Left hindlimb (tissue), 1 donor: ENCODE results near the gene TRMT2A.

Experiments used
- DNase-seq: peaks from one replicate; pipeline ENCODE4 v3.0.0-alpha.2; 2018

TRMT2A gene

DNA sequence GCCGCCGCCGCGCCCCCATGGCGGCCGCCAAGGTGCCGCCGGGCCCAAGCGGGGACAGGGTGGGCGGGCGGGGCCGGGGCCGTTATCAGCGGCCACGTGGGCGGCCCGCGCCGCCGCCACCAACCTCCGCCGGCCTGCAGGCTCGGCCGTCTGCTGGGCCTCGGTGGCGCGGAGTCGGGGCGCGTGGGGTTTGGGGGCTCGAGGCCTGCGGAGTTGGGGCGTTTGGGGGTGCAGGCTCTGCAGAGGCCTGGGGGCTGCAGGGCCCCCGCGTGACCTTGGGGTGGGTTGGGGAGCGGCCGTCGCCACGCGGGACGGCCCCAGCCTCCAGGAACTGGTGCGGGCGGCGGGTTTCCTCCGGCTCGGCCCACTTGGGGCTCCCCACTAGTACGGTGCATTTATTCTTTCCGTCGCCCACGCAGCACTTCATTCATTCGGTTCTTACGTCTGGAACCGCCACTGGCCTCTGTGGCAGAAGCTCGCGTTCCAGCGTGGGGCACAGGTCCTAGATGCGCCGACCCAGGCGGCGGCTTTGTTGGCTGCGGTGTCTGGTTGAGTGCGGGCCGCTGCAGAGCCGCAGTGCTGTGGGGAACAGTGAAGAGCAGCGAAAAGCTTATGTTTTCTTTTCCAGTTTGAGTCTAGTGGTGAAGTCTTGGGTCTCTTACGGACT, 740 bp upstream of the TRMT2A start:
- peak; percentile 56 for DNase-seq

GRCh38 chr22:20116376-20116950, 563 bp downstream of the TRMT2A start:
- peak; percentile 42 for DNase-seq

- peak; percentile 43 for DNase-seq
These were observed 1.2 kb downstream of the TRMT2A start, which contains the start of gene RANBP1 for GRCh38 chr22:20115691-20116375. Gene RANBP1, plus strand, starts transcription at chr22:20116104. Its CDS starts 81 bp downstream, at chr22:20116185.

- peak; percentile 40 for DNase-seq
These were observed 2.2 kb downstream of the TRMT2A start for GRCh38 chr22:20114506-20115475.

DNA sequence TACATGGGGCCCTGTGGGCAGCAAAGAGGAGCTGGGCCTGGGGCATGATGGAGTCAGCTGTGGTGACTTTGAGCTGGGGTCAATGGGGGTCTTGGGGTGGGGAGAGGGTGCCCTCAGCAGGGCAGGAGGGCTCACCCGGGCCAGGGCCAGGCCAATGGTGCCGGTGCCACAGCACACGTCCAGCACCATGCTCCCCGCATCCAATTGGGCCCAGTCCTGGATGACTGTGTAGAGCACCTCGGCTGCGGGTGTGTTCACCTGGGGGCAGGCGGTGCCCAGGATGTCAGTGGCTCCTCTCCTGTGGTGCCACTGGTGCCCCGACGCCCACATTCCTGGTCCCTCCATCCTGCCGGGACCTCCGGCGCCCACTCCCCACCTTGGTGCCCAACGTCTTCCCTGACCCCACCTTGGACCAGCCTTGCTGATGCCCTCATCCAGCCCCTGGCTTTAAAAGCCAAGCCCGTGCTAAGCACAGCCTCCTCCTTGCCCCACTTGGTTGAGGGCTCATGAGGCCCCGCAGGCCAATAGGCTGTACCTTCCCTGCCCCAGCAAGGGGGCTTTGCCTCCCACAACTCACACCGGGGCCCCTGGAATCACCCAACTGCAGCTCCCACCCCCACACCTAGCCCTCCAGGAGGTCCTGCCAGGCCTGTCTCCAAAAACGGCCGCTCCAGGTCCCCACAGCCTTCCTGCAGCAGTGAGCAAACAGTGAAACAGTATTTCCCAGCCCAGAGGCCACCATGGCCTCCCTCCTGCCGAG, 3.3 kb downstream of the TRMT2A start:
- DNase-seq, result peak; percentile 28

- DNase-seq, result peak; percentile 32
These were observed 4.2 kb downstream of the TRMT2A start for GRCh38 chr22:20112623-20113511.

- DNase-seq, result peak; percentile 32
These were observed 5.1 kb downstream of the TRMT2A start for GRCh38 chr22:20111689-20112622.

DNA sequence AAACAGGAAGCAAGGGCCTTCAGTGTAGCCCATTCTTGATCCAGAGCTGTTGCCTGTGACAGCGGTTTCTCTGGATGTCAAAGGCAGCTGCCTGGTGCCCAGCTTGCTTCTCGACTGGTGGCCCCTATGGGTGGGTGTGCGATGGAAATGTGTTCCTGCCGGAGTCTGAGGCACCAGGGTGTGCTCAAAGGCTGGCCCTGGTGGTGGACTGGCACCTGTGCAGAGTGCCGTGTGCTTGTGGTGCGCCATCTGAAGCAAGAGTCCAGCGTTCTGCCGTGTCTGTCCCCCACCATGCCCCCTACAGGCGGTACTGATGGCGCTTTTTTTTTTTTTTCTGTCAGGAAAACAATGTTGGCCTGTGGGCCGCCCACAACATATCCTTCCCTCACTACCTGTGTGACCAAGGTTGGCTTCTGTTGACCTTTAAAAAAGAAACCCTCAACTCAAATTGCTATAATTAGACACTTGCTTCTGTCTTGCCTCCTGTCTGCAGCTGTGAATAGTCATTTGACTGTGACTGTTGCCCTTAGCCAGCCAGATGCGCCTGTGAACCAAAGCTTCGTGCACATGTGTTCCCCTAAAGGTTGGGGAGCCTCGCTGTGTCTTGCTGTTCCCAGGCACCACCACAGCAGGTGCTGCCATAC, 5.9 kb downstream of the TRMT2A start:
- peak; percentile 23 for DNase-seq

DNA sequence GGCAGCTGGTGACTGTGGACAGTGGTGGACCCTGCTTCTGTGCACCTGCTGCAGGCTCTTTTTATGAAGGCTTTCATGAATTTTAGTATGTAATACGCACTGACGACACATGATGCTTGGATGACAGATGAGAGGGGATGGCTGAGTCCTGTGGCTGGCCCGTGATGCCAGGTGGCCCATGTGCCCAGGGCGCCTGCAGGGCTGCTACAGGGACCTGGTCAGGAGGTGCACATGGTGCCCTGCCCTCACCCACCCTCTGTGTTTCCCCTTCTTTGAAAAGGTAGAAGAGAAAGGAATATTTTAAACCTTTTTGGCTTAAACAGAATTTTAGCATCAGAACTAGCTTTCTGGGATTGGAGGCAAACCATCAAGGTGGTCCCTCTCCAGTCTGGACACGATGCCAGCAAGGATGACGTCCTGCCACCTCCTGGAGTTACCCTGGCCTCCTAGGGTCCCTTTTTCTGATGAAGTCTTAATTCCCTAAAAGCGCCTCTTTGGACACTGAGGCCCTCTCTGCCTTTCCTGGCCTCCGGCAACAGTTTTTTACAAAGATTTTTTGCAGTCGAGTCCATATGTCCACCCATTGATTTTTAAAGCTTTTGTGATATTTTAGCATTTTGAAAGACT, 6.6 kb downstream of the TRMT2A start:
- DNase-seq, result peak; percentile 14

DNA sequence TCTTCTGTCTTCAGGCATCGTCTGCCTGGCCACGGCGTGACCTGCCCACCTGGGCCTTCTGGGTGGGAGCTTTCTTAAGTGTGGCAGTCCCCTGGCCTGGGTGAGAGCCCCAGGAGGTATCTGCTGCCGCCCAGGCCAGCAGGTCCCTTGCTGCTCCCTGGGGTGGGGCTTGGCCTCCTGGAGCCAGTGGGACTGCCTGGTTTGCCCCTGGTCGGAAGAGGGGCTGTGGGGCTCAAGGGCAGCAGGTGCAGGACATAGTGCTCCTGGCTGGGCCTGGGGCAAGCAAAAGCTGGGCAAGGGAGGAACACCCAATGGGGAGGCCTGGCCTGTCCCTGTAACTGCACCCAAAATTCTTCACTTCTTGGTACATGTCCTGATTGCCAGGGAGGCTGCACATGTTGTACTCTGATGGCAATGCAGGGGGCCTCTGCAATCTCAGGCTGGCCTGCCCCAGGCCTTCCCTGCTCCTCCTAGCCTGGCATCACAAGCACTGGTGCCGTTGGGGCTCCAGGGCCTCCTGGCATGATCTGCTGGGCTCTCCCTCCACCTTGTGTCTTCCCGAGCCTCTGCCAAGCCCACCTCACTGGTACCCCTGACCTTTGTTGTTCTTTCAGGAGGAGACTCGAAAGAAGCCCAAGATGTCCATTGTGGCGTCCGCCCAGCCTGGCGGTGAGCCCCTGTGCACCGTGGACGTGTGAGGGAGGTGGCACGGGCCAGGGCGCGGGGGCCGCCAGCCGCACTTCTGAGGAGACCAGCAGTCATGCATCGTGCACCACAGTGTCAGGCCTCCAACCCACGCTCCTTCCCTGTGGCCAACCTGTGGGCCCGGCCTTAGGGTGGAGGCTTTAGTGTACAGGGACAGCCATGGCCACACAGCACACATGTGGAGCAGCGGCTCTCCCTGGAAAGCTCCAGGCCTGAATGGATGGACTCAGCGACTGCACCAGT, 7.3 kb downstream of the TRMT2A start:
- DNase-seq, result peak; percentile 36

DNA sequence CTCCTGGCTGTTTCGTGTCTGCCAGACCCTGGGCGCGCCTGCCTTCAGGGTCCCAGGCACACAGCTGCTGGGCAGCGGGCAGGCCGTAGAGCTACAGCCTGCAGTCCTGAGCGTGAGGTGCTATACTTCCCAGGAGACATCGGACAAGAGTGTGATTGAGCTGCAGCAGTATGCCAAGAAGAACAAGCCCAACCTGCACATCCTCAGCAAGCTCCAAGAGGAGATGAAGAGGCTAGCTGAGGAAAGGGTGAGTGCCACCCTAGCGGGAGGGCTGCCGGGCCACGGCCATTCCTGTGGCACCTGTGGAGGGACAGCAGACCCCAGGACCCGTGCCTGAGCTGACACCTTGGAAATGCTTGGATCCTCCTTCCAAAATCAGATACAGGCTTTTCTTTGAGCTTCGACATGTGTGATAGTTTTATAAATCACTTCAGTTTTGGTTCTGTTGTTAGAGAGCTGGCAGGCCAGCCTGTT, 8.2 kb downstream of the TRMT2A start:
- peak; percentile 26 for DNase-seq

- DNase-seq, result peak; percentile 19
These were observed 8.9 kb downstream of the TRMT2A start for GRCh38 chr22:20107951-20108756.

DNA sequence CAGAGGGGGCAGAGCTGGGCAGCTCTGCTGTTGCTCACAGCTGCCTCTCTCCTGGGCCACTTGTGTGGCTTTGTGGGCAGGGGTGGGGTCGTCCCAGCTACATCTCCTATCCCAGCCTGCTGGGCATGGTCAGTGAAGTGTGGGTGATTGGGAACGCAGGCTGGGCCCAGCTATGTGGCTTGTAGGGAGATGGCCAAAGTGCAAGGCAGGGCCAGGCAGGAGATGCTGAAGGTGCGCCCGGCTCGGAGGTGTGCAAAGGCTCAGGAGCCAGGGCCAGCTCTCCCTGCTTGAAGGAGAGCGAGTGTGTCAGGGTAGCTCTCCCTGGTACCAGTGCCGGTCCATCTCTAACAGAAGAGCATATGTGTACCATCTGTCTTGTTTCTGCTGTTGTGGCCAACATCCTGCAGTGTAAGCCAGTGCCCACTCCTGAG, 9.5 kb downstream of the TRMT2A start:
- DNase-seq, result peak; percentile 26

DNA sequence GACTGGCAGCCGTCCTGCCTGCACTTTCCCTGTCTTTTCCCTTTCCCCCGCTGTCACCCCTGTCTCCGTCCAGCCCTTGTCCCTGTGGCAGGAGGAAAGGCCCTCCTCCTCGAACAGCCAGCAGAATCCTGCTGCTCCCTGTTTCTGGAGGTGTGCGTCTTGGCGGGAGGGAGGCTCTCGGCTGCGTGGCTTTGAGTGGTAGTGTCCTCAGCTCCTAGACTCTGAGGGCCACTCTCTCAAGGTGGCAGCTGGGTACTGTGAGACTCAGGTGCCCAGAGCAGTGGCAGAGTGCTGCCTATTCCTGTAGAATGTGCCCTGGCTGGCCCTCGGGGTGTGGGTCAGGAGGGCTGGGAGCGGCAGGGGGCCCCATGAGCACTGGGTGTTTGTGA, 10.2 kb downstream of the TRMT2A start:
- peak; percentile 15 for DNase-seq

DNA sequence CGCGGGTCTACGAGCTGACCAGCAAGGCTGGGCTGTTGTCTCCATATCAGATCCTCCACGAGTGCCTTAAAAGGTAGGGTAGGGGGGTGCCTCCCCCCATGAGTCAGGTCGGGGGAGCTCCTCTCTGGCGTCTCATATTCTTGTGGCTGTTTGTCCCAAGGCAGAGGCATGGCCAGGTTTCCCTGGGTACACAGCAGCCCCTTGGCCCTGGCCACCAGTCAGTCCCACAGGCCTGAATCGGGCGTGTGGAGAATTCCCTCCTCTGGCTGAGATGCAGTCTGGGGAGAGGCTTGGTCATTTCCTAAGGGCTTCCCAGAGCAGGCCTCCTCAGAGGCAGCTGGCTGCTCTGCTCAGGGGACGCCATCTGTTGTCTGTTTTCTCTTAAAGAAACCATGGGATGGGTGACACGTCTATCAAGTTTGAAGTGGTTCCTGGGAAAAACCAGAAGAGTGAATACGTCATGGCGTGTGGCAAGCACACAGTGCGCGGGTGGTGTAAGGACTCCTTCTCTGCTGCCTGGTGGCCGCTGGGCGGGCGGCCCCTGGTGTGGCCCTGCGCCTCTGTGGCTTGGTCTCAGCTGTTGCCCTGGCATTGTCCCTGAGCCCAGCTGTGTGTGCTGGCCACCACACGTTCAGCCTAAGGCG, 10.7 kb downstream of the TRMT2A start:
- peak; percentile 28 for DNase-seq
